ENCODE measurements around the gene SHKBP1.

DNA sequence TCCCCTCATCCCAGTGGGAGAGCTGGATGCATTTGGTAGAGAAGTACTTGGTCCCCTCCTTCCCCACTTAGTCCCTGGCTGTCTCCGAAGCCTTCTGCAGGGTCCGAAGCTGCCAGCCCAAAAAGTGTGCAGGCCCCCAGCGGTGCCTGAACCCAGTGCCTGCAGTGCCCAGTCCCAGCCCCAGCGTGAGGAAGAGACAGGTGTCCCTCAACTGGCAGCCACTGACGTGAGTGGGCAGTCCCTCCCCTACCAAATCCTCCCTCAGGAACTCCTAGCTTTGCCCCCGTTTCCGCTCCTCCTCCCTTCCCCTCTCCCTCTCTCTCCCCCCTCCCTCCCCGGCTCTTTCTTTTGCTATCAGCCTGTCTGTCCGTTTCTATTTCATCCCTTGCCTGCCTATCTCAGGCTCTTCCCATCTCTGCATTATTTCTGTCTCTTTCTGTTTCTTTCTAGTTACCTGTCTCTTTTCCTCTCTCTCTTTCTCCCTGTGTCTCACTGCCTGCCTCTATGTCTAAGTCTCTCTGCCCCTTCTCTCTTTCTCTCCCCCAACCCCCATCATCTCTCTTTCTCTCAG, 22.7 kb downstream of the SHKBP1 start:
- no peak for TF ChIP-seq CTCF (IDR thresholded peaks at IDR 0.05)
- no peak for TF ChIP-seq POLR2AphosphoS5 (IDR thresholded peaks at IDR 0.05)
- TF ChIP-seq POLR2A (IDR thresholded peaks at IDR 0.05), result no peak
